Lower leg skin (tissue), 3 donors: Measurements from ENCODE around the gene CTSO.

ENCODE experiments used
- POLR2A ChIP-seq, 2 donors: fragments of 450-650 bp; IDR thresholded peaks; one replicate each; pipeline ENCODE4 v1.6.1; 2016 to 2017; ENCODE audit warnings: antibody characterized with exemption in 2 of 2, mild to moderate bottlenecking in 1 of 2, moderate library complexity in 1 of 2
- TF ChIP-seq, protein P1 (sequence below), 3 donors: fragments of 450-650 bp; IDR thresholded peaks; one replicate each; pipeline ENCODE4 v1.5.1; 2016; ENCODE audit warnings: antibody characterized with exemption in 3 of 3, mild to moderate bottlenecking in 3 of 3, moderate library complexity in 2 of 3

DNA sequence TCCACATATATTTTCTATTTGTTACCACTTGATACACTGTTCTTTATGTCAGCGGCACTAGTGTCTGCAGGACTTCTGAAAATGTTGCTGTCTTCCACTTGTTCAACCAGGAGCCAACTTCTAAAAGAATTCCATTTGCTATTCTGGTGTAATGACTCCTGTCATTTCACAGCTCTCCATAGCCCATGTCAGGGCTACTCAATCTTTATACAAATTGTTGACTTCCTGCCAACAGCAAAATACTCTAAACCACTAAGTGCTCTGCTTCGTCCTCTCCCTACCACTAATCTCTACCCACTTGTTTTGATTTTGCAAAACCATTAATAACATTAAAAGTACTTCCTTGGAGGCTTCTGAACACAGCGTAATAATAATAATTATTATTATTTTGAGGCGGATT lies 7.2 kb downstream of the CTSO start:
- TF ChIP-seq, protein P1, sequence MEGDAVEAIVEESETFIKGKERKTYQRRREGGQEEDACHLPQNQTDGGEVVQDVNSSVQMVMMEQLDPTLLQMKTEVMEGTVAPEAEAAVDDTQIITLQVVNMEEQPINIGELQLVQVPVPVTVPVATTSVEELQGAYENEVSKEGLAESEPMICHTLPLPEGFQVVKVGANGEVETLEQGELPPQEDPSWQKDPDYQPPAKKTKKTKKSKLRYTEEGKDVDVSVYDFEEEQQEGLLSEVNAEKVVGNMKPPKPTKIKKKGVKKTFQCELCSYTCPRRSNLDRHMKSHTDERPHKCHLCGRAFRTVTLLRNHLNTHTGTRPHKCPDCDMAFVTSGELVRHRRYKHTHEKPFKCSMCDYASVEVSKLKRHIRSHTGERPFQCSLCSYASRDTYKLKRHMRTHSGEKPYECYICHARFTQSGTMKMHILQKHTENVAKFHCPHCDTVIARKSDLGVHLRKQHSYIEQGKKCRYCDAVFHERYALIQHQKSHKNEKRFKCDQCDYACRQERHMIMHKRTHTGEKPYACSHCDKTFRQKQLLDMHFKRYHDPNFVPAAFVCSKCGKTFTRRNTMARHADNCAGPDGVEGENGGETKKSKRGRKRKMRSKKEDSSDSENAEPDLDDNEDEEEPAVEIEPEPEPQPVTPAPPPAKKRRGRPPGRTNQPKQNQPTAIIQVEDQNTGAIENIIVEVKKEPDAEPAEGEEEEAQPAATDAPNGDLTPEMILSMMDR (IDR thresholded peaks at IDR 0.05) = no peak
- TF ChIP-seq POLR2A (IDR thresholded peaks at IDR 0.05) = no peak
